ENCODE data around the gene SLC2A10.
A peak's percentile ranks its signal among the peaks of the same experiment; 100 is the strongest.

SLC2A10 gene

GRCh38 chr20:46735436-46735835 is 26.0 kb downstream of the SLC2A10 start:
- no peak for DNase-seq (ENCODE audit: low spot score)

DNA sequence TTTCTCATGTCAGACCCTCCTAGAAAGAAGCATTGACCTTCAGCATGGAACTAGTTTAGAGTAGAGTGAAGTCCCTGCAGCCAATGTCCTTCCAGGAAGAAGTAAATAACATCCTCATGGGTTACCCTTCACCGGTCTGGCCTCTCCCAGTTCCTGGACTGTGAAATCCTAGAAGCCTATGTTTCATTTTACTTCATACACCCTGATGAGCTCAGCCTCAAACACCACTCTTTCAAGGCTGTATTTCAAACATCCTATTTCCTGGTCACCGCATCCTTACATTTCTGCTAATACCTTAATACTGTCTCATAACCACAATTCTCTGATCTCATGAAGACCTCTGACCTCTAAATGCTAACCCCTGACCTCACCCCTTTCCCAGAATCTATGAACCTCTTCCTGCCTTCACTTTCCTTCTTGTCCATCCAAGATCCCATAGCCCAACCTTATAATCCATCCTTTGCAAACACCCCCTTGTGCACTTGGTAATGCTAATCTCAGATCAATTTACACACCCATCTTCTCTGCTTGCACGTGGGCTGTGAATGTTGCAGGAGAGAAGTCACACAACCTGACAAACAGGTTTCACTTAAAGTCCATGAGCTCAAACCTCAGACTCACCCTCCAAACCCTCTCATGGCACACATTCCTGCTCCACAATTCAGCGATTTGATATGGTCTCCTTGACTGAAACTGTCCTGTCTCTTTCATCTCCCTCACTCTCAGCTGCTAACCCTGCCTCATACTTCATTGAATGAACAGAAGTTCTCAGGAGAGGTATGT is 30.2 kb downstream of the SLC2A10 start:
- DNase-seq (ENCODE audit: low spot score) = no peak

DNA sequence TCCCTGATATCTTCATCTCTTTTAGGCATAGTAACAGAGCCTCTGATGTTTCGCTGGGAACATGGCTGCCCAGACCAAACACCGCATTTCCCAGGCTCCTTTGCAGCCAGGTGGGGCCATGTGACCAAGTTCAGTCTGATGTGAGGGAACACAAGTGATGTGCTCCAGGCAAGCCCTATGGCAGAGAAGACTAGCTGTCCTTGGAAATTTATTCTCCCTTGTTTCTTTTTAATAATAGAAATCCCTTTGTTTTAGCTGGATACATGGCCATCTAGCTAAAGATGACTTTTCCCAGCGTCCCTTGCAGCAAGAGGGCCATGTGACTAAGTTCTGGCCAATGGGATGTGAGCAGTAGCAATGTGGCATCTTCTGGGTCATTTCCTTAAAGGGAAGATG is 30.8 kb downstream of the SLC2A10 start:
- DNase-seq (ENCODE audit: low spot score) = no peak

- DNase-seq (ENCODE audit: low spot score) = no peak
These were observed 32.6 kb downstream of the SLC2A10 start for GRCh38 chr20:46741924-46742668.

GRCh38 chr20:46742669-46743045 is 33.2 kb downstream of the SLC2A10 start:
- DNase-seq (ENCODE audit: low spot score) = no peak

DNA sequence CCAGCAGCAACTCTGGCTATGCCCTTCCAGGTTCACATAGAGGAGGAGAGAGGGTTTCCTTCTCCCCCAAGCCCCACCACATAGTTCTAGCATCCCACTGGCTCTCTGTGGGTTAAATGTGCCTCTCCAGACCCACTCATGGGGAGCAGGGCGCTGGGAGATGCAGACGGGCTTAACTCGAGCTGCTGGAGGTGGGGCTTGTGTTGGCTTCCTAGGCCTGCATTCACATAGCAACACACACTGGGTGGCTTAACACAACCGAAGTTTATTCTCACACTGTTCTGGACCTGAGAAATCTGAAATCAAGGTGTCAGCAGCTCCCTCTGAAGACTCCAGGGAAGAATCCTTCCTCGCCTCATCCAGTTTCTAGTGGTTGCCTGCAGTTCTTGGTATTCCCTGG is 33.6 kb downstream of the SLC2A10 start:
- DNase-seq (ENCODE audit: low spot score) = no peak

- DNase-seq (ENCODE audit: low spot score) = no peak
These were observed 37.6 kb downstream of the SLC2A10 start for GRCh38 chr20:46746956-46747526.

DNA sequence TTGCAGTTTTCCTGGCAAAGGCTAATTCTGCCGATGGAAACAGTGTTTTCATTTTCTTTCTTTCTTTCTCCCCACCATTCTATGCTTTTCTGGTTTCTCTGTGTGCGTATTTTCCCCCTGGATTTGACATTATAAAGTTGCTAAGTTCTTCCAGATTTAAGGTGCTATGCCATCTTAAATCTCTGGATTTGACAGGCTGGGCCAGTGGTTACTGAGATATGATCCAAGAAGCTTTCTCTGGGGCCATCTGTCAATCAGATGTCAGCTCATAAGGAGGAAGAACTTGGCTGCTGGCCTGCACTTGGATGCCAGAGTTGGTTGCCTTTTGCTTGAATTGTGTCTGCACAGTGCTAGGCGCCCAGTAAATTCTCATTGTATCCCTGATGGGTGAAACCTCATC is 39.7 kb downstream of the SLC2A10 start:
- DNase-seq (ENCODE audit: low spot score) = no peak

GRCh38 chr20:46751856-46752255 is 42.4 kb downstream of the SLC2A10 start:
- DNase-seq (ENCODE audit: low spot score) = no peak

DNA sequence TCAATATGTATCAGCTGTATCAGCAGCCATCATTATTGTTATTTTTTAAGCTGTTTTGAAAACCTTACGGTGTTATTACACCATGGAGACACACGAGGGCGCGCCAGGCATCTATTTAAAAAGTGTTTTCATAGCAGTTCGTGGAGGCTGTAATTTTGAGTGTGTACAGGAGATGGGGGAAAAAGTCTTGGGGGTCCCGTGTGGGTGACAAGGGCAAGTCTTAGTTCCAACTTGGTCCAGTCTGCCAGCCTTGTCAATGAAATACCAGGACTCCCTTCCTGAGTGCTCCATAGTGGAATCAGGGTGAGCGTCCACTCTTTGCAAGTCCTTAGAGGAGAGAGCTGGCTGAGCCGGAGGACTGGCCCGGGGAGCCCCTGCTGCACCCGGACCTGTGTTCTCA is 43.3 kb downstream of the SLC2A10 start:
- DNase-seq (ENCODE audit: low spot score) = peak; percentile 40

- DNase-seq (ENCODE audit: low spot score) = no peak
These were observed 46.3 kb downstream of the SLC2A10 start for GRCh38 chr20:46755483-46756413.

GRCh38 chr20:46756419-46756818 is 47.0 kb downstream of the SLC2A10 start:
- DNase-seq (ENCODE audit: low spot score) = no peak

DNA sequence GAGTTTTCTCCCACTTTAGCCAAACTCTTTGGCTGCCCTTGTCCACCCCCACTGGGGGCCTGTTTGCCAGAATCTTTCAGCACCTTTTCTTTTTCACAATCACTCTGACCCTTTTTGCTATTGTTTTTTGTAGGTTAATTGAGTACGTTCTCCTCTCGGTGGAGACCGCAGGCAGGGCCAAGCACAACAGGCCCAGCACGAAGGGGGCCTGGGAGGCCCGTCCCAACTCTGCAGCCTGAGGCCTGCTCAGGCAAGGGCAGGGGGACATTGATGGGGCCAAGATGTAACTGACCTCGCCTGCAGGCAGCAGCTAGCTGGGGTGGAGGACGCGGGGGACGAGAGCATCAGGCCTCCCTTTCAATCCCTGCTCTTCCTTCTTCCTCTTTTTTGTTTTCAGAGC is 47.7 kb downstream of the SLC2A10 start:
- no peak for DNase-seq (ENCODE audit: low spot score)

- peak; percentile 16 for DNase-seq (ENCODE audit: low spot score)
These were observed 48.6 kb downstream of the SLC2A10 start for GRCh38 chr20:46757754-46758678.

GRCh38 chr20:46758929-46759669 is 49.6 kb downstream of the SLC2A10 start:
- DNase-seq (ENCODE audit: low spot score) = no peak

DNA sequence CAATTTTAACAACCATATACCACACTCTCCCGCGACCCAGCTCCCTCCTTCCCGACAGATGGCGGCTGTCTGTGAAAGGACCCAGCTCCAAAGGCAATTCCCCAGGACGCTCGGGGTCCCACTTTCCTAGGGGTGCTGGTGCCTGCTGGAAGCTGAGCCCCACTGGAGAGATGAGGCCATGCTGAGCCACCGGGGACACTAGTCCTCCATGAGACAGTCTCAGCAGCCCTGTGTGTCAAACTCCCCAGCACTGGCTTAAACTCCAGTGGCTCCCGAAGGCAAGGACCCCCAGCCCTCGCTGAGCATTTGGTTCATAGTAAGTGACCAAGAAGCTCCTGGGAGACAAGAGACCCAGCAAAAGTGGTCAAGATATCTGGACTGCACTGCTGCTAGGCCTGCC is 52.1 kb downstream of the SLC2A10 start:
- DNase-seq (ENCODE audit: low spot score) = no peak

DNA sequence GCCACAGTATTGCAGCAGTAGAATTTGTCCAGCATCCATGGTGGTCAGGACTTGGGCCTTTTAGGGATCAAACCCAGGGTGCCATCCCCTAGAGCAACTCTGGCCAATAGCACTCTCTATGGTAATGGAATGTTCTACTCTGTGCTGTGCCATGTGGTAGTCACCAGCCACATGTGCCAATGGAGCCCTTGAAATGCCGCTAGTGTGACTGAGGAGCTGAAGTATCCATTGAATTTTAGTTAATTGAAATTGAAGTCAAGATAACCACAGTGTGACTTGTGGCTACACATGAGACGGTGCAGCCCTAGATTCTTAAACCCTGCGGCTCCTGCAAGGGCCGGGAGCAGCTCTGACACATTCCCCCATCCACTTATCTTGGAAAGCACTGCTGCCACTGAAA is 54.6 kb downstream of the SLC2A10 start:
- DNase-seq (ENCODE audit: low spot score) = no peak

DNA sequence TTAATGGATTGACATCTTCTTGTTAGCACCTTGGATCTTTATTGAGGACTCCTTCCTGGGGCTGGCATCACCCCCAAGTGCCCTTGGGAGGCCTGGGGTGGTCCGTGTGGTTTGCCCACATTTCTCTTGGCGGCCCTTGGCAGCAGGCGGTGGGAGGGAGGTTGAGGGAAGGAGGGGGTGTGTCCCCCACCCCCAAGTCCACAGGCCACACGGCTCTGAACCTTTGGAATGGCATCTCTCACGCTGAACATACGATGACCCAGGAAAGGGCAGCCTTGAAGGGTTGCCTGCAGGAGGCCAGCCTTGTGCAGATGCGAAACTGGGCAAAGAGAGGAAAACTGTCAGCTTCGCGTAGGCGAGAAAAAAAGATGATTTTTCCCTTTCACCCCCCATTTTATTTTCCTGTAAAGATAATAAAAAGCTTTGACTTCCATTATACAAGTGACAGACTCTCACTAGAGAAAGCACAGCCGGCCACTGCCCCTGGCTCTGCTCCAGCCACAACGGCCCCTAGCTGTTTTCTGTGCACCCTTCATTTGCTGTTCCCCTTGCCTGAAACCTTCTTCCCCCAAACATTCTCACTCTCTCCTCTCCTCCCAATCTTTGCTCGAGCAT is 56.2 kb downstream of the SLC2A10 start:
- DNase-seq (ENCODE audit: low spot score) = no peak

DNA sequence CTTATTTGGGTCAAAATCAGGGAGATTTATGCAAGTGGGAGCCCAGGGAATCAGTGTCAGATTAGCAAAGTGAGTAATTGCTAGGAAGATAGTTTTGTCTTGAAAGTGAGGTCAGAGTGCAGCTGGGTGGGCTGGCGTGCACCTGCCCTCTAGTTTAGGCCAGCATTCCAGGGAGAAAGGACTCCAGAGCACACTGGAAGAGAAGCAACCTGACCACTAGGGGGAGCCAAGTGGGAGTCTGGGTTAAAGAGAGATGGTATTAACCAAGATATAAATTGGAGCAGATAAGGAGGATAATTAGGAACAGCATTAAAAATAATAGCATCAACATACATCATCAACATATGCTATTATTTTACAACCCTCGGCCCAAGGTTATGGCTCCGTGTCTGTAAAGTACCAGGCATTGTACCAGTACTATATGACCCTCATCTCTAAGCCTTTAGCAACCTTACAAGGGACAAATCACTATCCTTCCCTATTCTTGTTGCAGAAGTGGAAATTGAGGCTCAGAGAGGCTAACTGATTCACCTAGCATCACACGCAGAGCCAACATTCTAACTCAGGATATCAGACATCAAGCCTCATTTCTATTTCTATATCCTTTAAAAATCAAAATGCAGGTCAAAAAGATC is 57.8 kb downstream of the SLC2A10 start:
- no peak for DNase-seq (ENCODE audit: low spot score)

Measured in globus pallidus (tissue), 1 donor.